ENCODE measurements around the gene SLC3A2.
"Not testable (repeated sequence)": the region's sequence is repeated elsewhere in the genome, so short reads cannot be mapped to it uniquely, and the experiment has no call there.

SLC3A2 gene

DNA sequence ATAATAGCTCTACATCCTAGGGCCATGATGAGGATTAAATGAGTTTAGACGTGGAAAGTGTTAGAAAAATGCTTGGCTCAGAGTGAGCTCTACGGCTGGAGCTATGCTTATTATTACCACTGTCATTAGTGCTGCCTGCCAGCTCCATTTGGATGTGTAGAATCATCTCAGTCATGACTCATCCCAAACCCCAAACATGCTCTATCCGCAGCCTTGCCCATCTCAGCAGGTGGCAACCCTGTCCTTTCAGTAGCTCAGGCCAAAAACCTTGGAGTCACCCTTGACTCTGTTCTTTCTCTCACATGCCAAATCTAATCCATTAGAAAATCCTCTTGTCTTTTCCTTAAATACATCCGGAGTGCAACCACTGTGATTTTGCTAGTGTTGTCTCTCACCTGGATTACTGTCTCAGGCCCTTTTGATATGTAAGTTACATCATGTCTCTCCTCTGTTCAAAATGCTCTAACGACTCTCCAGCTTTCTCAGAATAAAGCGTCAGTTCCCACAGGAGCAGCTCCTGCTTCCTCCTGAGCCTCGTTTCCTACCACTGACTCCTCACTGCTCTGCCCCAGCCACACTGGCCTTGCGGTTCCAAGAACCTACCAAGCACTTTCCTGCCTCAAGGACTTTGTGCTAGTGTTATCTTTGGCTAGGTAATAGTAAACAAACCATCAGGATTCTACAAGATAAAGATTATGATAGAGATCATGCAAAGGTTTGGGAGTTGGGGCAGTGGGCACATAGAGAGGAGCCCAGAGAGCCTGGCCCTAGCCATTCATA is 51.0 kb downstream of the SLC3A2 start:
- DNase-seq: no peak

DNA sequence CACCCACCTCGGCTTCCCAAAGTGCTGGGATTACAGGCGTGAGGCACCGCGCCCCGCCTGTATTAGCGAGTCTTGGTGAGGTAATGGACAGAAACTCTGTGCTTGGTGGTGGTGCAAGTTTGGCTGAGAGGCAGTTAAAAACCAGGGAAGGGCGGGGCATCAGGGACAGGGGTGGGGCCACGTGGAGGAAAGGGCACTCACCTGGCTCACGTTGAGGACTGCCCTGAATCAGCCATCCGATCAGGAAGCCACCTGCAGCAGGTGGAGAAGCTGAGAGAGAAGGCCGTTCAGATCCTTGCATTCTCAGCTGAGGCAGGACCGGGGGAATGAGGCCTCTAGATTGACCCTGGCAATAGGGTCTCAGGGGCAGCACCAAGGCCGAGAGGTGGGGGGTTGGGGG is 52.6 kb downstream of the SLC3A2 start:
- no peak for DNase-seq

DNA sequence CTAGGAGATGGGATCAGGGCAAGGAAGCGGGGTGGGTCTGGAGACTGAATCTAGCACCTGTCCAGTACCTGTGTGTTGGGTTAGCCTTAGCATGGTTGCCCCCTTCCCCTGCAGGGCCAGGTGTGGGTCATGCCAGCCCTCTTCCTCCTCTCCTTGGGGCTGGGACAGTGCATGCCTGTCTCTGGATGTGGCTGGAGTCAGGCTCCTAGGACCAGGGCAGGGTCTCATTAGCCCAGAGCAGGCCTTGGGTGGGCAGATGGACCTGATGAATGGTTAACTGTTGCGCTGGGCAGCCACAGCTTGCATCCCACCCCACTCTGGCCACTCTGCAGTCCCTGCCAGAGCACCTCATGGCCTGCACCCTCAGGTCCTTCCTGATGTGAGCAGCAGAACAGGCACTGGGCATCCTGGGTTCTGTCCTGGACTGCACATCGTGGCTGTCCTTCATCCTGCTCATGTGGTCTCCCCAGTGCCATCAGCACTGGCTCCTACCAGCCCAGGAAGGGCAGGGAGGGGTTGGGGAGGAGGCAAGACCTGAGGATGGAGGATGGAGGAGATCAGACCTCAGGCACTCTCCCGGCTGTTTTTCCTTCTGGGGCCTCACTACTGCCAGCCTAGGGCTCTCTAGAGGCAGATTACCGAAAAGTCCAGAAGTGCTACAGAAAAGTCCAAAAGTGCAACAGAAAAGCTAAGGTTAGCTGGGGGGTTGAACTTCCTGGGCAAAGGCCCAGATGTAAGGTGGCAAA is 53.2 kb downstream of the SLC3A2 start:
- no peak for DNase-seq

DNA sequence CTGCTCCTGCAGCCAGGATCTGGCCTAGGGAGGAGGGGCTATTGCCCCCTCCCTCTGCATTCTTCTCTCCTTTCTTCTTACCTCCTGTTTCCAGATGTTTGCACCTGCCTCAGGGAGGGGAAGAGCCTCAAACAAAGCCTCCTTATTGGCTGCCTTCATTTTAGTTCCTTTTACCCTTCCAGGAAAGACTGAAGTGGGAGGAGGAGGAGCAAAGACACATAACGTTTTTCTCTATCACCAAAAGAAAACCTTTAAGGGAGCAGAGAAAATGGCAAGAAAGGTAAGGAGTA is 53.7 kb downstream of the SLC3A2 start:
- DNase-seq: no peak

DNA sequence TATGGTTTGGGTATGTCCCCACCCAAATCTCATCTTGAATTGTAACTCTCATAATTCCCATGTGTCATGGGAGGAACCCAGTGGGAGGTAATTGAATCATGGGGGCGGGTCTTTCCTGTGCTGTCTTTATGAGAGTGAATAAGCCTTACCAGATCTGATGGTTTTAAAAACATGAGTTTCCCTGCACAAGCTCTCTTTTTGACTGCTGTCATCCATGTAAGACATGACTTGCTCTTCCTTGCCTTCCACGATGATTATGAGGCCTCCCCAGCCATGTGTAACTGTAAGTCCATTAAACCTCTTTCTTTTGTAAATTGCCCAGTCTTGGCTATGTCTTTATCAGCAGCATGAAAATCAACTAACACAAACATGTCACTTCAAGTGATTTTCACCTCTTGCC is 56.8 kb downstream of the SLC3A2 start:
- not testable (repeated sequence) for DNase-seq
